Upper lobe of left lung (tissue), 4 donors: Measurements from ENCODE around the gene LY6G5C.

Experiments used
- CTCF ChIP-seq, 6 experiments: fragments of 450-650 bp in 4 of 6; fragments of 200-600 bp in 2 of 6; sonication (generic) in 2 of 6; IDR thresholded peaks; one replicate each; pipeline ENCODE4 v1.5.1; 2016 to 2019; ENCODE audit warnings: antibody characterized with exemption in 6 of 6
- EP300 ChIP-seq, 4 donors: sonication (generic); formaldehyde crosslinking; IDR thresholded peaks; one replicate each; pipeline ENCODE4 v1.5.1; 2017; ENCODE audit warnings: antibody characterized with exemption in 4 of 4, control low read depth in 2 of 4
- POLR2A ChIP-seq, 4 donors: fragments of 450-650 bp; IDR thresholded peaks; one replicate each; pipeline ENCODE4 v1.5.1; 2016 to 2017; ENCODE audit warnings: antibody characterized with exemption in 4 of 4, mild to moderate bottlenecking in 2 of 4
- POLR2AphosphoS5 ChIP-seq, 2 donors: sonication (generic); formaldehyde crosslinking; IDR thresholded peaks; one replicate each; pipeline ENCODE4 v1.5.1; 2017; ENCODE audit warnings: antibody characterized with exemption in 2 of 2

GRCh38 chr6:31727717-31728671, 47.1 kb upstream of the LY6G5C start:
- TF ChIP-seq EP300 (IDR thresholded peaks at IDR 0.05), result no peak
- no peak for TF ChIP-seq CTCF (IDR thresholded peaks at IDR 0.05)
- no peak for TF ChIP-seq POLR2A (IDR thresholded peaks at IDR 0.05)
- no peak for TF ChIP-seq POLR2AphosphoS5 (IDR thresholded peaks at IDR 0.05)
